Epidermal melanocyte (primary cell): ENCODE data around the gene GNB4.

Experiments
- DNase-seq: peaks from one replicate; pipeline ENCODE4 v3.0.0; 2011; ENCODE audit warnings: low spot score; ENCODE audit not compliant: insufficient read length

Gene GNB4

GRCh38 chr3:179438841-179439240, 12.4 kb downstream of the GNB4 start:
- no peak for DNase-seq

GRCh38 chr3:179436517-179436916, 14.8 kb downstream of the GNB4 start:
- no peak for DNase-seq

GRCh38 chr3:179432451-179432850, 18.8 kb downstream of the GNB4 start:
- no peak for DNase-seq

- DNase-seq: no peak
Measured at GRCh38 chr3:179432021-179432420, 19.2 kb downstream of the GNB4 start.

- DNase-seq: no peak
Measured at GRCh38 chr3:179430277-179430870, 20.9 kb downstream of the GNB4 start.

DNA sequence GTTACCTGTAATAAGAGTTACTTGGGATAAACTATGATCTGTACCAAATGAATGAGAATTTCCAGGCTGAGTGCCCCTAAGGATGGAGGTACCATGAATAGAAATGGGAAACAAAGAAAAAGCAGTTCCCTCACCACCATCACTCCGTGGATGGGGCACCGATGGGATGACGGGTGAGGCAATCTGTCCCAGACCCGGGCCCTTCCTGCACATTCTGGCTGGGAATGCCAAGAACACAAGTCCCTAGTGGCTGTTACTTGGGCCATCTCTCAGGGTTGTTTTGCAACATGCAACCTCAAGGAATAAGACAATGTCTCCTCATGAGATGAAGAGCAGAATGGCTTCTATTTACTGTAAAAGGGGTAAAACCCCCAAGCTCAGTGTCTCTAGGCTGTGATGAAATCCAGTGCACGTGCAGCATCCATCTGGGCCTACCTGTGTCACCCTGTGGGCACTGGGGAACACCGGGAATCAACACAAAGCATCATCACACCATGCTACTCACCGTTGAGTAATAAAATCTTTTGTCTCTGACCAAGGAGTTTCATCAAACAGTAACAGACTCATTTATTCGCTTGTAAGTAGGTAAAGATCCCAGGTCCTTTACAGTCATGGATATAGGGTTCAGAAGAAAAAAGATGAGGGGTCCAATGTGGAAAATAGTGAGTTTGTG, 22.3 kb downstream of the GNB4 start:
- DNase-seq: no peak

DNA sequence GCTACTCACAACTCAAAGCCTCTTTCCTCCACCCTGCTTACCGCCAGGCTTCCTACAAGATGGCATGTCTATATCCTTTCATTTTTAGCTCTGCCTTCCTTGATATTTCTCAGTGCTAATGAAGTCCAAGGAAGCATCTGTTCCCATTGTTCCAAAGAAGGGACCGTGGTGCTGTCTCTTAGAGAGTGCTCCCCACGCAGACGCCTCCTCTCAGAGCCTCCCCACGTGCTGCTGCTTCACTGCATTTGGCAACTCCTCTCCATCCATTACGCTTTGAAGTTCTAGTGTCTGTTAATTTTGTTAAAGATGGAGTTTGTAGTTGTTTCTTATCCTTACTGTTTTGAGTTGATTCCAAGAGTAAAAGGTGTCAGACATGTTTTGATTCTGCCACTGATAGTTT, 26.2 kb downstream of the GNB4 start:
- no peak for DNase-seq

- DNase-seq: no peak
Measured at GRCh38 chr3:179421500-179421899, 29.8 kb downstream of the GNB4 start.

DNA sequence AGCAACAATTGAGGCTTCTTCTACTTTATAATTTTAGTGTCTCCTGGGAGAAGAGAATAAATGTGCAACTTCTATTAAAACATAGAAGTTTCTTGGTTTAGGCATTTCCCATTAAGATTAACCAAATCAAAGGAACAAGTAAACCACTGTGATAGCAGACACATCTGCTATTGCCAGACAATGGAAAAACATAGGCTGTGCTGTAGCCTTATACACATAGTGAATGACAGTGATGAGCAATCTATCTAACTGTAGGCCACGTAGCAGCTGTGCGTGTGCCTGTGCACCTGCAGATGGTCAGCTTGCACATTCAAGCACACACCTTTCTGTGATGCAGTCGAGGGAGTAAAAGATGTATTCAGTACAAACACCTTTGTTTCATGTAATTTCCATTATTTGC, 32.7 kb downstream of the GNB4 start:
- DNase-seq: no peak

- no peak for DNase-seq
Measured at GRCh38 chr3:179416681-179417080, 34.6 kb downstream of the GNB4 start.

DNA sequence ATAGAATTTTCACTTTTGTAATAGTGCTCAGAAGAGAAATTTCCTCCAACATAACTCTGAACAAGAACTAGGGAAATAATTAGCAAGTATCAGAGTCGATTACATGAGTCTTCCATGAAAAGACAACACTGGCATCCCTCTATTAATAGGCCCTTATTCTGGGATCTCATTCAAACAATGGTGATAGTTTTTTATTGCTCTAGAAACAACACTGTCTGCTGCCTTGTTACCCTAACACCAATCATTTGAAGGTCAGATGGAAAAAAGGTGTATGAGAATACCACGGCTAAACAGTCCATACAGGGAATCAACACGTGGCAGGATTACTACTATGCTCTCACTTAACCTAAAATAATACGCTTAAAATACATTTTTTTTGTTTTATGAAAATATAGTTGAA, 35.9 kb downstream of the GNB4 start:
- no peak for DNase-seq

- DNase-seq: no peak
Measured at GRCh38 chr3:179414804-179415203, 36.5 kb downstream of the GNB4 start.

DNA sequence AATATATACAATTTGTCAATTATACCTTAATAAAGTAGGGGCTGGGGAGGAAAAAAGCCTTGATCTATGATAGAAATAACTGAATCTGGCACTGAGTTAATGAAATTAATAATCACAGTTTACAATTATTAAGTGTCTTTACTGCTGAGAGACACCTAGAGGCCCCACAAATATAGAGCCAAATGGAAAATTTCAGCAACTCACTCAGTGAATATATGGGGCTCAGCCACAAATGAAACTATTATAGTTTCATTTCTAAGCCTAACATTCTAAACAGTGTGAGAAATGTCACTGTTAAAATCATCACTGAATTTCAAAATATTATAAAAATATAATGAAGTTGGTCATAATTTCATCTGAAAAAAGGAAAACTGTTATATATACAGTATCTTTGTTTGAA, 40.3 kb downstream of the GNB4 start:
- DNase-seq: no peak

GRCh38 chr3:179410331-179410730, 40.9 kb downstream of the GNB4 start:
- no peak for DNase-seq

GRCh38 chr3:179404307-179404706, 47.0 kb downstream of the GNB4 start:
- no peak for DNase-seq

DNA sequence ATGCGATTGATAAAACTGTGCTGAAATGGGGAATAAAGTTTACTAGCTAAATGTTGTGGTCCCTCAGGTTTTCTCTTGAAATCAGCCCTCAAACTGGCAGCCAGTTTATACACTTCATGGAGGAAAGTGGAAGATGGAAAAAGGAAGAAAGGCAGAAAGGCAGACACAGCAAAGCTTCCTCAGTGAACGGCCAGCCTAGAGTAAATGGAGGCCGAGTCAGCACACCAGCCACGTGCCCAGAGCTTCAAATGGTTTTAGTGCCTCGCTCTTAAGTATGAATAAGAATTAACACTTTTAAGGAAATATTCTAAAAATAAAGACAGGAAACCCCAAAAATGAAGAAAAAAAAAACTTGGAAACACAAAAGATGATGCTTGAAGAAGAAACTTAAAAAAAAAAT, 48.3 kb downstream of the GNB4 start:
- DNase-seq: no peak

GRCh38 chr3:179401561-179401960, 49.7 kb downstream of the GNB4 start:
- DNase-seq: no peak

DNA sequence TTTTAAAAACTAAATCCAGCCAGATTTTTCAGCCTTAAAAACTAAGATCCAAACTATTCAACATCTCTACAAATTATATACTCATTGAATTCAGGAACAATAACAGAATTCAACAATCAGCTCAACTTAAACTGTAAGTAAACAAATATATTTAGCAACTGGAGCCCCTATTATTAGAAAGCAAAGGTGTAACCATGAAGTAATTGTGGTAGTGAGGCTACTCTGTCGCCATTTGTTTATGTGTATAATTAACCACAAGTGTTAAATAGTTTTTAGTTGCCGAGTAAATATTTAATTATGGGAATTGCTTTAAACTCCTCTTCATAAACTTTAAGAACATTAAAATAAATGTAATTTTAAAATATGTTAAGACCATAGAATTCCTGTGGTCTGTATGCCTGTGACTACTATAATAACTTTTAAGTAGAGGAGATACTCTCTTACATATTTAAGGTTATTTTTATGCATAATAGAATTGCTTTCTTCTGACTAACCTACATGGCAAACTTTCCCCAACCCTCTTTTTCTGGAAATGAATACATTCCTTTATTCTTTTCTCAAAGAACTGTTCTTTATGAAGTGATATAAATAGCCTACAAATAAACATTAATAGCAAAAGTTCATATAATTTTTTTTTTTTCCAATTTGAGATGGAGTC, 52.6 kb downstream of the GNB4 start:
- no peak for DNase-seq

GRCh38 chr3:179391906-179392305, 59.4 kb downstream of the GNB4 start:
- no peak for DNase-seq

- DNase-seq: no peak
Measured at GRCh38 chr3:179376474-179376873, 74.8 kb downstream of the GNB4 start.

DNA sequence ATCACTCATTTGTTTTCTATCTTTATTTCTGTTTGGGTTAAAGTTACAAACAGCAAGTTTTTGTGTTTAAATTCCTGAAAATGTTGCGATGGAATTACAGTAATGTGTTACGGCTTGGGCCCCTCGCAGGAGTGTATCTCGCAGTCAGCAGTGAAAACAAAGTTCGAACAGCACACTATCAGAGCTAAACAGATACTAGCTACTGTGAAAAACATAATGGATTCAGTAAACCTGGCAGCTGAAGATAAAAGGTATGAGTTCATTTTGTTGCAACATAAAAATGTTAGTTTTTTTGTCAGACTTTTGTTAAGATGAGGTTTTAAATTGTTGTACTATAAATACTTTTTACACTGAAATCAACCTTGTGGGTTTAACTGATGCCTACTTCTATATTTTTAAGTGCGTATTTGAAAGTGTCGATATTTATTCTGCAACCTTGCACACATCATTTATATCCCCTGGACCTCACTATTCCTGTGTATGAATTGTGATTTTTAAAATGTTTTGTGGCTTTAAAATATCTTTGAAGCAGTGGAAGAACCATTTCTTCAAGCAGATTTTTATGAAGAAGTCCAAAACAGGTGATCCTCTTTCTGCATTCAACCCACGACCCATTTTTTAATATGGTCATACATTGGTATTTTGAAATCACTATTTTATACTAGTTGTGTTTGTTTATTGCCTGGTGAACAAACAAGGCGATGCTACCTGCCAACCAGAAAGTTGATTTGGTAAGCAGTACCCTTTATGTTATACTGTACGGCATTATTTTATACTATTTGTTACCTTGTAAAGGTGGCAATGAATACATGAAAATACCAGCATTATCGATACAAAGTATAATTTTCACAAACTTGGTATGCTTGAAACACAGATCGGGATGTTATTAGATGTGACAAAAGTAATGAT, 75.9 kb downstream of the GNB4 start:
- no peak for DNase-seq

DNA sequence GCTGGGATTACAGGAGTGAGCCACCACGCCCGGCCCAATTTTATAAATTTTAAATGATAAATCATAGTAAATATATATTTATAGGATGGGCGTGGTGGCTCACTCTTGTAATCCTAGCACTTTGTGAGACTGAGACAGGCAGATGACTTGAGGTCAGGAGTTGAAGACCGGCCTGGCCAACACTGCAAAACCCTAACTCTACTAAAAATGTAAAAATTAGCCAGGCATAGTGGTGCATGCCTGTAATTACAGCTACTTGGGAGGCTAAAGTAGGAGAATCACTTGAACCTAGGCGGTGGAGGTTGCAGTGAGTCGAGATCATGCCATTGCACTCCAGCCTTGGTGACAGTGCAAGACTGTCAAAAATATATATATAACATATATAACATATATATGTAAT, 77.3 kb downstream of the GNB4 start:
- DNase-seq: no peak
